ENCODE results near the gene SMIM28.

Gene SMIM28

DNA sequence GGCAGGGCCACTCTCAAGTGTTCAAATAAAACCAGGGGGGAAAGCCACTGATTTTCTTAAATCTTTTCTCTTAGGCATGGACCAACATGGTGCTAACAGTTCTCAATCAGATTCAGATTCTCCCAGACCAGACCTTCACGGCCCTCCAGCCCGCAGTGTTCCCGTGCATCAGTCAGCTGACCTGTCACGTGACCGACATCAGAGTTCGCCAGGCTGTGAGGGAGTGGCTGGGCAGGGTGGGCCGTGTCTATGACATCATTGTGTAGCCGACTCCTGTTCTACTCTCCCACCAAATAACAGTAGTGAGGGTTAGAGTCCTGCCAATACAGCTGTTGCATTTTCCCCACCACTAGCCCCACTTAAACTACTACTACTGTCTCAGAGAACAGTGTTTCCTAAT lies 41.5 kb upstream of the SMIM28 start:
- no peak overlapping the region for H3K4me3 ChIP-seq (ENCODE audit: low read depth, low read length)
- in situ Hi-C loops (cut with HindIII; ENCODE audit: low sequenced_read_pairs), result no loop called here
- TF ChIP-seq, protein P1, sequence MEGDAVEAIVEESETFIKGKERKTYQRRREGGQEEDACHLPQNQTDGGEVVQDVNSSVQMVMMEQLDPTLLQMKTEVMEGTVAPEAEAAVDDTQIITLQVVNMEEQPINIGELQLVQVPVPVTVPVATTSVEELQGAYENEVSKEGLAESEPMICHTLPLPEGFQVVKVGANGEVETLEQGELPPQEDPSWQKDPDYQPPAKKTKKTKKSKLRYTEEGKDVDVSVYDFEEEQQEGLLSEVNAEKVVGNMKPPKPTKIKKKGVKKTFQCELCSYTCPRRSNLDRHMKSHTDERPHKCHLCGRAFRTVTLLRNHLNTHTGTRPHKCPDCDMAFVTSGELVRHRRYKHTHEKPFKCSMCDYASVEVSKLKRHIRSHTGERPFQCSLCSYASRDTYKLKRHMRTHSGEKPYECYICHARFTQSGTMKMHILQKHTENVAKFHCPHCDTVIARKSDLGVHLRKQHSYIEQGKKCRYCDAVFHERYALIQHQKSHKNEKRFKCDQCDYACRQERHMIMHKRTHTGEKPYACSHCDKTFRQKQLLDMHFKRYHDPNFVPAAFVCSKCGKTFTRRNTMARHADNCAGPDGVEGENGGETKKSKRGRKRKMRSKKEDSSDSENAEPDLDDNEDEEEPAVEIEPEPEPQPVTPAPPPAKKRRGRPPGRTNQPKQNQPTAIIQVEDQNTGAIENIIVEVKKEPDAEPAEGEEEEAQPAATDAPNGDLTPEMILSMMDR (IDR thresholded peaks at IDR 0.05; ENCODE audit: low read depth, low read length, missing control alignments), result no peak
- no peak for DNase-seq (ENCODE audit: low read depth)

DNA sequence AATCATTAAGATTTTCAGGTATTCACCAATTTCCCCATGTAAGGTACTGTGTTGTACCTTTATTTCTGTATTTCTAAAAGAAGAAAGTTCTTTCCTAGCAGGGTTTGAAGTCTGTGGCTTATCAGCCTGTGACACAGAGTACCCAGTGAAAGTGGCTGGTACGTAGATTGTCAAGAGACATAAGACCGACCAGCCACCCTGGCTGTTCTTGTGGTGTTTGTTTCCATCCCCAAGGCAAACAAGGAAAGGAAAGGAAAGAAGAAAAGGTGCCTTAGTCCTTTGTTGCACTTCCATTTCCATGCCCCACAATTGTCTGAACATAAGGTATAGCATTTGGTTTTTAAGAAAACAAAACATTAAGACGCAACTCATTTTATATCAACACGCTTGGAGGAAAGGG lies 40.6 kb upstream of the SMIM28 start:
- no peak for DNase-seq (ENCODE audit: low read depth)
- TF ChIP-seq, protein P1 (IDR thresholded peaks at IDR 0.05; ENCODE audit: low read depth, low read length, missing control alignments), result no peak
- H3K4me3 ChIP-seq (ENCODE audit: low read depth, low read length), result no peak overlapping the region
- in situ Hi-C loops (cut with HindIII; ENCODE audit: low sequenced_read_pairs), result no loop called here

DNA sequence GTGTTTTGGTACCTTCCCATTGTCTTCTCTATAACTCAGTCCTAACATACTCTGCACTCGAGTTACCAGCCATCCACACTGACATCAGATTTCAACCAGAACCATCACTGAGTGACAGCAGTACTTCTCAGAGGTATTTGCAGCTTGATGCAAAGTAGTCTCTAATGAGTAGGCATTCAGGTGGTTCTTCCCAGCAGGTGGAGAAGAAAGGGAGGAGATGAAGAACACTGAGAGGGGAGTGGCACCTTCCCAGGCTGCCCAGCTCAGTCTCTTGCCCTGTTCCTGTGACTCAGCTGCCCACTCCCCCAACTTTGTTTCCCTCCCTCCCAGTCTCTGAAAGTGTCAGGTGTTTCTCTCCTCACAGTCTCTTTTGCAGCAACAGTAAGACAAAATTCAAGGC lies 38.7 kb upstream of the SMIM28 start:
- in situ Hi-C loops (cut with HindIII; ENCODE audit: low sequenced_read_pairs), result no loop called here
- TF ChIP-seq, protein P1 (IDR thresholded peaks at IDR 0.05; ENCODE audit: low read depth, low read length, missing control alignments), result no peak
- H3K4me3 ChIP-seq (ENCODE audit: low read depth, low read length), result no peak overlapping the region
- no peak for DNase-seq (ENCODE audit: low read depth)

DNA sequence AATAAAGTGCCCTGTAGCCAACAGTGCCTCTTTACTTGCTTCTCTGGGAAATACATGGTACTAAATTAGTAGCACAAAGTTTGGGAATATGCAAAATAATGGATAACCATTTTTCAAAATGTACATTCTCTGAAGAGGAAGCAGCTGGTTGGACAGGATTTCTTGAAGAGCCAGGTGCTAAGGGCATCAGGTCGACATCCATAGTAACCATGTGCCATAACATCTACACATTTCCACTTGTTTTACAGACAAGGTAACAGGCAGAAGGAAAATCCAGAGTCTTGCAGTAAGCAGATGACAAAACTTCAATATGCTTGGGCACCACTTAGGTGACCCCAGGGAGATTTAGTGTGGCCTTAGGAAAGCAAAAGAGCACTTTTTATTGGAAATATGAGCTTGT lies 36.5 kb upstream of the SMIM28 start:
- DNase-seq (ENCODE audit: low read depth), result no peak
- in situ Hi-C loops (cut with HindIII; ENCODE audit: low sequenced_read_pairs), result no loop called here
- H3K4me3 ChIP-seq (ENCODE audit: low read depth, low read length), result no peak overlapping the region
- TF ChIP-seq, protein P1 (IDR thresholded peaks at IDR 0.05; ENCODE audit: low read depth, low read length, missing control alignments), result no peak

DNA sequence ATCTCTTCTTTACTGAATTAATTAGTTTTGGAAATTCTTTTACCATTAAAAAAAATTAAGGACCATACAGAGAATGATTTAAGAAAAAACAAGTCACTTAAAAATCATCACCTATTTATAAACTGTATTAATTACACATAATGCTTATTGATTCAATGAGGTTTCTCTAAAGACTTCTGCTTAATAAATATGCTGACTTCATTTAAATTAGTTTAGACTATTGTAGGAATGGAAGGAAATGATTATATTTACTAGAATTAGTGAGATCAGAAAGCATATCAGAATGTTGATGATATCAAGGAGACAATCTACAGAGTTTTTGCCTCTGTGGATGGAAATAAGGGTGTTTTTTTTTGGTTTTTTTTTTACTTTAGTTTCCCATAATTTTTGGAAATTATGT lies 34.6 kb upstream of the SMIM28 start:
- no peak for DNase-seq (ENCODE audit: low read depth)
- in situ Hi-C loops (cut with HindIII; ENCODE audit: low sequenced_read_pairs), result no loop called here
- TF ChIP-seq, protein P1 (IDR thresholded peaks at IDR 0.05; ENCODE audit: low read depth, low read length, missing control alignments), result no peak
- no peak overlapping the region for H3K4me3 ChIP-seq (ENCODE audit: low read depth, low read length)

DNA sequence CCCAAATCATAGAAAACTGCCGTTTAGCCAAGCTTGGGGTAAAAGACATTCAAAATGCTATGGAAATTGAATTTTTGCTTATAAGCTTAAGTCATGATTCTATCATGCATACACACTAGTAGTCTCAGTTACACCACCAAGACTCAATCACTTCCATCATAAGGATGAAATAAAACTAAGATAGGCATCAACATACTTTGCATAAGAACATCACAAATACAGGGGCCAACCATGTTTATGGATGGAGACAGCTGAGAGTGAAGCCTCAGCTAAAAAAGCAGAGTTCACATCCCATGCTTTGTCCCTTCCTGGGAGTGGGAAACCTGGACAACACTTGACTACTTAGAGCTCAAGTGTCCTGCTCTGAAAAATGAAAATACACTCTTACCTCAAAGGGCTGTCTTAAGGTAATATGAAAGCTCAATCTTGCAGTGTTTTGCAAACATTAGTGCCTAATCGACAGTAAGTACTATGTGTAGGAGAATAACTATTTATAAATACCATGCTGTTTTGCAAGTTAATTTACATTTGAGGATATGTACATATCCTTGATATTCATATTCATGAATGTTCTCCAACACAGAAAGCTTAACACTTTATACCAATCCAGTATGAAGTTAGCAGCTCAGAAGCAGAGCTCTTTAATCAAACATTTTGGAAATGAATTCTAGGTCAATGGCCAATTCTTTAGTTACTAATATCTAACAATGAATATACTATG lies 32.0 kb upstream of the SMIM28 start:
- in situ Hi-C loops (cut with HindIII; ENCODE audit: low sequenced_read_pairs), result no loop called here
- no peak for DNase-seq (ENCODE audit: low read depth)
- TF ChIP-seq, protein P1 (IDR thresholded peaks at IDR 0.05; ENCODE audit: low read depth, low read length, missing control alignments), result no peak
- H3K4me3 ChIP-seq (ENCODE audit: low read depth, low read length), result no peak overlapping the region
